Right lobe of liver (tissue), 6 donors: ENCODE data around the gene ALDH7A1. TPM values are rescaled to one million over a fixed set of nuclear protein-coding genes. Genes with fewer than 3 reads are reported as not detected.

Experiments
- ATAC-seq, 4 donors: fragments of 200-7000 bp; cut with Tn5 transposase; one replicate each; pipeline ENCODE4 v1.9.1; 2020; ENCODE audit warnings: mild to moderate bottlenecking in 4 of 4, moderate library complexity in 4 of 4
- DNase-seq, 3 donors: peaks; one replicate each; pipeline ENCODE4 v3.0.0-alpha.2; 2020
- H3K27ac ChIP-seq, 3 donors: fragments of 200-600 bp; one replicate each; pipeline ENCODE4 v1.8.0; 2022
- H3K27me3 ChIP-seq, 2 donors: fragments of 200-600 bp; one replicate each; pipeline ENCODE4 v1.8.0; 2022
- H3K36me3 ChIP-seq, 4 donors: fragments of 200-600 bp; sonication (generic) in 1 of 4; one replicate each; pipeline versions ENCODE4 v1.5.1 to v1.8.0; 2017 to 2022; ENCODE audit warnings: control low read depth in 1 of 4
- H3K4me1 ChIP-seq, 4 donors: fragments of 200-600 bp; sonication (generic) in 1 of 4; one replicate each; pipeline versions ENCODE4 v1.5.1 to v1.8.0; 2017 to 2022; ENCODE audit warnings: control low read depth in 1 of 4
- H3K4me3 ChIP-seq, 3 donors: fragments of 200-600 bp; one replicate each; pipeline ENCODE4 v1.8.0; 2022
- H3K9me3 ChIP-seq, 4 donors: fragments of 200-600 bp; sonication (generic) in 1 of 4; one replicate each; pipeline versions ENCODE4 v1.5.1 to v1.8.0; 2017 to 2022; ENCODE audit warnings: control low read depth in 1 of 4
- CTCF ChIP-seq, 4 donors: fragments of 200-600 bp in 3 of 4; fragments of 450-650 bp in 1 of 4; IDR thresholded peaks; one replicate each; pipeline versions ENCODE4 v1.5.1 to v1.8.0; 2016 to 2022; ENCODE audit warnings: antibody characterized with exemption in 4 of 4, mild to moderate bottlenecking in 2 of 4
- POLR2A ChIP-seq: fragments of 450-650 bp; IDR thresholded peaks from one replicate; pipeline ENCODE4 v1.6.1; 2017; ENCODE audit warnings: antibody characterized with exemption, mild to moderate bottlenecking
- WGBS: methylation state at CpG from one replicate; pipeline ENCODE4 v1.1.6; 2018; ENCODE audit warnings: low coverage, low lambda C conversion rate; ENCODE audit not compliant: insufficient coverage; ENCODE audit errors: missing lambda C conversion rate; 5-methylcytosine and 5-hydroxymethylcytosine counted together
- intact Hi-C, 2 donors: fragments of 100-400 bp; cut with DNase I; formaldehyde crosslinking; loops; one replicate each; pipeline versions ENCODE4 v1.11.2 to v1.14.1; 2022
- total RNA-seq, 6 experiments: library from RNA; depleted of rRNA in 2 of 6; stranded (reverse); fragments of >200 nt in 2 of 6; fragmentation: NEBNext Ultra II Directional in 3 of 6; extraction: Animal tissue kit (Norgen Biotek cat#: 25700) in 3 of 6; gene quantifications; one replicate each; pipeline versions ENCODE4 v1.1.0 to v1.2.4, GENCODE V29; 2016 to 2023
- donor health status: DM: no; HTN: yes; CAD: no.
- donor health status: DM: no; HTN: no; CAD: no.
- donor health status: DM: no; HTN: no; CAD: no.
- donor health status: DM: no; HTN: yes; CAD: no.
- donor health status: DM: no; HTN: yes; CAD: no.

Gene ALDH7A1
- total RNA-seq, 6 experiments from 2014 or later: 23.0 to 142 (median 96.7) TPM

GRCh38 chr5:126543660-126544059 lies 51.4 kb downstream of the ALDH7A1 start:
- H3K27ac ChIP-seq: peak overlapping the region in 2 of 3 donors; percentile 45 to 81
- peaks cover 0 to 23% (median 11%) of the 10 kb centered on the region in 4 donors for H3K4me1 ChIP-seq
- DNase-seq (peak in 2 of 3 donors; percentile 33 to 76), ATAC-seq (peak; percentile 90 to 94 (median 91))
- peaks cover 0 to 24% (median 11%) of the 10 kb centered on the region in 4 donors for H3K36me3 ChIP-seq
- no peaks in the 10 kb centered on the region for H3K27me3 ChIP-seq
- WGBS: 19% methylated on average over 2 of the region's 2 CpGs
- H3K4me3 ChIP-seq: no peak overlapping the region
- no peaks in the 10 kb centered on the region for H3K9me3 ChIP-seq
- TF ChIP-seq POLR2A (no peak), CTCF (IDR thresholded peaks at IDR 0.05) (no peak)
- intact Hi-C loops: loop anchor here in 1 of 2 donors (10.0 kb wide), 1 partner anchor 61 kb away; the partner anchor contains the start of gene PHAX

- ATAC-seq: no peak
- Histone ChIP-seq H3K27ac (peak overlapping the region in 2 of 3 donors; percentile 45 to 81), H3K4me3 (no peak overlapping the region), H3K27me3 (no peaks in the 10 kb centered on the region), H3K9me3 (no peaks in the 10 kb centered on the region), H3K36me3 (peaks cover 0 to 18% (median 6%) of the 10 kb centered on the region in 4 donors), H3K4me1 (peaks cover 0 to 23% (median 11%) of the 10 kb centered on the region in 4 donors)
- TF ChIP-seq CTCF (IDR thresholded peaks at IDR 0.05) (no peak), POLR2A (no peak)
- 80% methylated on average over 1 of the region's 1 CpG for WGBS
- DNase-seq: no peak
- intact Hi-C loops: loop anchor here in 1 of 2 donors (10.0 kb wide), 1 partner anchor 62 kb away; the partner anchor contains the start of gene PHAX
Observed at GRCh38 chr5:126543009-126543408, 52.0 kb downstream of the ALDH7A1 start.

- no peaks in the 10 kb centered on the region for H3K9me3 ChIP-seq
- no peak overlapping the region for H3K27ac ChIP-seq
- H3K27me3 ChIP-seq: no peaks in the 10 kb centered on the region
- H3K36me3 ChIP-seq: peaks cover 0 to 12% (median 3%) of the 10 kb centered on the region in 4 donors
- no peak overlapping the region for H3K4me3 ChIP-seq
- no peak for TF ChIP-seq POLR2A
- TF ChIP-seq CTCF (IDR thresholded peaks at IDR 0.05): no peak
- ATAC-seq (no peak), DNase-seq (no peak)
- intact Hi-C loops: loop anchor here in 1 of 2 donors (10.0 kb wide), 1 partner anchor 62 kb away; the partner anchor contains the start of gene PHAX
- peaks cover 0 to 23% (median 11%) of the 10 kb centered on the region in 4 donors for H3K4me1 ChIP-seq
- 67% methylated on average over 2 of the region's 2 CpGs for WGBS
Observed at GRCh38 chr5:126542441-126542840, 52.6 kb downstream of the ALDH7A1 start.

- H3K27me3 ChIP-seq: no peaks in the 10 kb centered on the region
- intact Hi-C loops: loop anchor here in 1 of 2 donors (10.0 kb wide), 1 partner anchor 64 kb away; the partner anchor contains the start of gene PHAX
- no peak for DNase-seq
- 86% methylated on average over 5 of the region's 5 CpGs for WGBS
- H3K9me3 ChIP-seq: no peaks in the 10 kb centered on the region
- ATAC-seq: no peak
- H3K4me1 ChIP-seq: peaks cover 0 to 23% (median 11%) of the 10 kb centered on the region in 4 donors
- H3K4me3 ChIP-seq: no peak overlapping the region
- TF ChIP-seq CTCF (IDR thresholded peaks at IDR 0.05) (no peak), POLR2A (no peak)
- no peak overlapping the region for H3K27ac ChIP-seq
- H3K36me3 ChIP-seq: no peaks in the 10 kb centered on the region
Observed at GRCh38 chr5:126540631-126541030, 54.4 kb downstream of the ALDH7A1 start.
